ENCODE data around the gene ATP23.

ATP23 gene

DNA sequence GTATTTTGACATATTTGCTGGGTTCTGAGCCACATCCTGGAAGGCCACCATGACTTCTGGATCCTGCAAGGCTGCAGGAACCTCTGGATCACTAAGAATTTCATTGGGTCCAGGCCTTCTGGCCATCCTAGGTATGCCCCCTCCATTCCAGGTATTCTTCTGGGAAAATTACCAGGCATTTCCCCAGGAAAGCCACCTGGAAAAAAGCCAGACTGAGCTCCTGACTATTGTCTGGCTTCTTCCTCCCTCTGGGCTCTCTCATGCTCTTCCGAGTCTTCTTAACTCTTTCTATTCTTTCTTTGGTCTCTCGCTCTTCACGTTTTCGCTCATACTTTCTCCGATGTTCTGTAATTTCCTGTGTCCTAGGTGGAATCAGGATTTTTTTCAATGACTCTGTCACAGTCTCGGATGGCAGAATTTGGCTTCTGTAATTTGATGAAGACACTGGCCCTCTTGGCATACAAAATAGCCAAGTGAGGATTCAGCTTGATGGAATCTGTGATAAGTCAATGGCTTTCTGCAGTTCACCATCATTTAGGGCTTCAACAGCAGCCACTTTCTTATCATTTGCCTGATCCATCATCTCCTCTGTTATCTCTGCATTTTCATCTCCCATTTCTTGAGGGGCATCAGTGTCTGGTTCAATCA lies 42.6 kb downstream of the ATP23 start:
- no peak for DNase-seq

DNA sequence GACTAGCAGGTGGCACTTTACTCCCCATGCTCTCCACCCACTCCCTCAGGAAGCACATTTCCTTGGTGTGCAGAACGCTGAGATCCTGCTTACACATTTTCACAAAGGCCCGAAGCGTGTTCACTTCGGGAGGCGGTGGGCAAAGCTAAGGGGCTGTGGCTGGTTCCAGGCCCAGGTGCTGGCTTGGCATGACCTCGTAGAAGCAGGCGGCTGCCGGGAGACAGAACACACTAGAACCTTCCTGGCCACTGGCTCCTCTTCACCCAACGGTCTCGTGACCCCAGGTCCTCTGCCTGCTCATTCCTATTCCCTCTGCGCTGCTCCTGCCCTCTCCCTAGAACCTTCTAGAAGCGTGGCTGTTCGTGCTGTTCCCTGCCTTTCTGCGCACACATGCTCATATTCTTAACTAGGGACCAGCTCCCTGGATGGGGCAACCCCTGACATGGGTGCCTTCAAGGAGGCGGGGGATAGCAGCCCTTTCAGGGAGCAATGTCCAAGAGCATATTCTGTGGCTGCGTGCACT lies 43.3 kb downstream of the ATP23 start:
- no peak for DNase-seq

DNA sequence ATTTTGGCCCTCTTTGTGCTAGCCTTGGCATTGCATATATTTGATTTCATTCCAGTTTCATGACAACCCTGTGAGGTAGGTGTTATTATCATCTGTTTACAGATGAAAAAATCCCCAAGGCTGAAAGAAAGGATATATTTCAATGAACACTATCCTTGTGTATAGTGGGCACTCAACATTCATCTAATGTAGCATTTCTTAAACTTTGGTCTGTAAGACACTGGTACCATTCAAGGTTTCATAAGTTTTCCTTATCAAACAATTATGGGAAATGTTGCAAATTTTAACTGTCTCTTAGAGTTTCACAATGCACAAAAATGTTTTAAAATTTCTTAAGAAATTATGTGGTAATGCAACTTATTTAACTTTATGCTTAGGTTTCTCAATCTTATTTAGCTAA lies 44.3 kb downstream of the ATP23 start:
- DNase-seq = no peak

DNA sequence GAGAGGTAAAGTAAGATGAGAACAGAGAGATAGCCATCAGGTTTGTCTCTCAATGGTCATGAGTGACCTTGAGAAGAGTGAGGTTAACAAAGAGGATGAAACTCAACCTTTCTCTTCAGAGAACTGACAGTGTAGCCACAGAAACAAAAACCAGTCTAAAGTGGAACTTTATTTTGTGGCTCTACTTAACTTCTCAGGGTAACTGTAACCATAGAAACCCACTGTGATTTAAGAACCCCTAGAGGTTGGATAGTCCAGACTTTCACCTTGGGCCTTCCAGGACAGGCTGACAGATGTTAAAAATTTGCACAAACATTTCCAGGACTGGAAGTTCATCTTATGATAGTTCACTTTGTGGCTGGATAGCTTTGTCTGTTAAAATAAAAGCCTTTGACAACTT lies 48.5 kb downstream of the ATP23 start:
- no peak for DNase-seq

DNA sequence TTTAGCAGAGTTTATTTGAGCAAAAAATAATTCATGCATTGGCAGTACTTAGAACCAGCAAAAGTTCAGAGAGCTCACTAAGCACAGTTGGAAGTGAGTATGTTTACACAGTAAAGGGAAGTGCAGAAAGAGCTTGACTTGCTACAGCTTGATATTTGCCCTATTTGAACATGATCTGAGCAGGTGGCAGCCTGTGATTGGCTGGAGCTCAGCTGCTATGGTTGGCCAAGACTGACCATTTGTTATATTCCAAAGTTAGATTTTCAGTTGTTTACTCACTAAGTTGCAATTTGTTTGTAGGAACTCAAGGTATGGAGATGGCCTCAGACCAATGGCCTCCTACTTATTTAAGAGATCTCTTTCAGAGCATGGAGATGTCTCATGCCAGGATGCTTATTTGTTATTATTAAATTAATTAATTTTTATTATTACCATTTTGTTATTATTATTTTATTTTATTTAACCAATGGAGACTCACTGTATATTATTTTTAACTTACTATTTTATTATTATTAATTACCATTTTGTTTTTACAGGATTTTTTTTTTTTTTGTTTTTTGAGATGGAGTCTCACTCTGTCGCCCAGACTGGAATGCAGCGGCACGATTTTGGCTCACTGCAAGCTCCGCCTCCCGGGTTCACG lies 49.0 kb downstream of the ATP23 start:
- no peak for DNase-seq

DNA sequence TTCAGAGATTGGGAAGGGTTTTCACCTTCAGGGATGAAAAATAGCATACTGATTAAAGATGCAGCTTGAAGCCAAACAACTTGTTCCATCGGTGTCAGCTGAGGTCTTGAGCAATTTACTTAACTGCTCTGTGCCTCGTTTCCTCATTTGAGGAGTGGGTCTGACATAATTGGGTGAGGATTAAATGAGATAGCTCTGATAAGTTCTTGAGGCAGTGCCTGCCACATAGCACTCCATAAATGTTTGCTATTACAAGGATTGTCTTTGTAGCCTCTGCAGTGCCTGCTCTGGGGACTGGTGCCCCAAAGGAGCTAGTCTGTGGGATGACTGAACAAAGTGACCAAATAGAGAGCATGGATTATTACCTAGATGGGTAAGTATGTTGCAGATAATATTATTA lies 50.6 kb downstream of the ATP23 start:
- DNase-seq = no peak

DNA sequence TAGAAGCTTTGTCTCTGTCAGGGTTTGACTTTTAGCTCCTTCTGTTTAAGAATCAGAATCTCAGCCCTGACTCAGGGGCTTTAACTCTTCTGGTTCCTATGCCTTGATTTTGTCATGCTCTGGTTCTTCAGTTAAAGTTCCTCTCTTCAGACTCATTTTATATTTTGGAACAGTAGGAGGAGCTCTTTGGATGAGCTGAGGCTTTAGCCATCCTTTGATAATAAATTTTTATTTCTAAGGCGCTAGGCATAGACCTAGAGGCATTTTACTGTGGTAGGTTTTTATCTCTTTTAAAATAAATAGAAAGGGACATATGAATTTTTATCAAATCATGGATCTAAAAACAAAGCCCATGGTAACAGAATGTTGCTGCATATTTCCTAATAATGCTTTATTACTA lies 51.7 kb downstream of the ATP23 start:
- no peak for DNase-seq

DNA sequence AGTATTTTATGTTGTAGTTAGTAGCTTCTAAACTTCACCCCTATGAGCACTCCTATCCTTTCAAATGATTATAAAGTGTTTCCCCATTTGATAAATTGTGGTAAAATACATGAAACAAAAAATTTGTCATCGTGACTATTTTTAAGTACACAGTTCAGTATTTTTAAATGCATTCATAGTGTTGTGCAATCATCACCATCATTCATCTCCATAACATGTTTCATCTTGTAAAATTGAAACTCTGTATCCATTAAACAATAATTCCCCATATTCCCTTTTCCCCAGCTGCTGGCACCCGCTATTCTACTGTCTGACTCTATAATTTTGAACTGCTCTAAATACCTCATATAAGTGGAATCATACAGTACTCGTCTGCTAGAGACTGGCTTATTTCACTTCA lies 52.5 kb downstream of the ATP23 start:
- no peak for DNase-seq

DNA sequence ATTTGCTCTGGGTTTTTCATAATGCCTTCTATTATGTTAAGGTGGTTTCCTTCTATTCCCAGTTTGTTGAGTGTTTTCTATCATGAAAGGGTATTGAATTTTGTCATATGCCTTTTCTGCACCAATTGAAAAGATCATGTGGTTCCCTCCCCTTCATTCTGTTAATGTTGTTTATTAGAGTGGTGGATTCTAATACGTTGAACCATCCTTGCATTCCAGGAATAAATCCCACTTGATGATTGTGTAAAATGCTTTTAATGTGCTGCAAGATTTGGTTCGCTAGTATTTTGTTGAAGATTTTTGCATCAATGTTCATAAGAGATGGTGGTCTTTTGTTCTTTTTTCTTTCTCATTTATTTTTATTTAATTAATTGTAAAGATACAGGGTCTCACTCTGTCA lies 55.2 kb downstream of the ATP23 start:
- DNase-seq = no peak

DNA sequence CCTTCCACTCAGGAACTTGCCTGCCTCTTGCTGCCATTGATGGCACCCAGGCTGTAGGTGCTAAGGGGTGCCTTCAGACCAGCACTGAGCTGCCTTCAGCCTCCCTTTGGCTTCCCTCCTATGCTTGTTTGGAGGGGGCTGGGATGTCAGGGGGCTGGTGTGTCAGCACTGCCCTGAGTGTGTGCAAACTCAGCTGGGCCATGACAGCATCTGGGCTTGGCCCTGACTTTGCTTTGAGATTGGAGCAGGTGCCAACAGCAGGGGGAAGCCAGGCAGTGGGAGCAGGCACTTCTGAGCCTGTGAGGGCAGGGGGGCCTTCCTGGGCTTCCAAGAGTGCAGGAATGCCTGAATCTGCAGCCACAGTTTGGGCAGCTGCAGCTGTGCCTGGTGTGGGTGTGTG lies 56.9 kb downstream of the ATP23 start:
- DNase-seq = no peak

DNA sequence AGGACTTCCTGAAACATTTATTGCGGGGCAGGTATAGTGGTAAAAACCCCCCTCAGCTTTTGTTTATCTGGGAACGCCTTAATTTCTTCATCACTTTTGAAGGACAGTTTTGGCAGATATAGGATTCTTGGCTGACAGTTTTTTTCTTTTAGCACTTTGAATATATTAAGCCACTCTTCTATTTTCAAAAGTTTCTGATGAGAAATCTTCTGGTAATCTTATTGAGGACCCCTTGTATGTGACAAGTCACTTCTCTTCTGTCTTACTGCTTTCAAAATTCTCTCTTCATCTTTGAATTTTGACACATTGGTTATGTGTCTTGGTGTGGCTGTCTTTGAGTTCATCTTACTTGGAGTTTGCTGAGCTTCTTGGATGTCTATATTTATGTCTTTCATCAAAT lies 59.1 kb downstream of the ATP23 start:
- no peak for DNase-seq

DNA sequence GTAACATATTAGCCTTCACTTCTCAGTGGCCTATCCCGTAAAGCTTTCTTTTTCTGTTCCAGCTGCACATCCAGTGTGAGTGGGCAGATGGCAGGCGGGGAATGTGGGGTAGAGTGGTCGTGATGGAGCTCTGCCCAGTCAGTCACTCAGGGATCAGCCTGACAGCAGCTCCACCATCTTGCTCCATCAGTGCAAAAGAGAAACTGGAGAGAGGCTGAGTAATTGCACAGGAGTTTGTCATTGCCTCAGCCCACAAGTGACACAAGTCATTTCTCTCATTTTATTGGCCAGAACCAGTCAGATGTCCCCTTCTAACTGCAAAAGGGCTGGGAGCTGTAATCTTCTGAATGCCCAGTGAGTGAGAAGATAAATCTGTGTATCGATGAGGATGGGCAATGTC lies 66.5 kb downstream of the ATP23 start:
- DNase-seq = no peak

DNA sequence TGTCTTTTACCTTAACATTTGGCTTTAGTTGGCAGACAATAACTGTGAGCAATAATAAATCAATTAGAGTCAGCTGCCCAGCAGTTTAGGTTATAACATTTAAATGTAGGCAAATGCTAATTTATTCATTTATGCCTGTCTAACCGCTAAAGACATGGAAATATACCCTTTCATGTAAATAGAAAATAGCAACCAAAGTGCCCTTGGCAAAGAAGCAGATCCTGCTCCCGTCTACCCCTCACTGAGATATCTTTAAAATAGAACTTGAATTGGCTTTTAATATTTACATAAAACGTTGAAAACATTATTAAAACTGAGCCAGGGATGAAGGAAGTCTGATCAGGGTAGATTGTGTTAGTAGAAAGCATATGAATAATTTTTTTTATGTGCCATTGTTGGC lies 67.3 kb downstream of the ATP23 start:
- no peak for DNase-seq
